DMS79 treated with DMSO at 0.1 percent for 48 hours (cell line): ENCODE results near the gene GPD2.

Experiments used
- DNase-seq: peaks from one replicate; lab custom pipeline; 2025; lab: John Stamatoyannopoulos, UW

The GPD2 gene

DNA sequence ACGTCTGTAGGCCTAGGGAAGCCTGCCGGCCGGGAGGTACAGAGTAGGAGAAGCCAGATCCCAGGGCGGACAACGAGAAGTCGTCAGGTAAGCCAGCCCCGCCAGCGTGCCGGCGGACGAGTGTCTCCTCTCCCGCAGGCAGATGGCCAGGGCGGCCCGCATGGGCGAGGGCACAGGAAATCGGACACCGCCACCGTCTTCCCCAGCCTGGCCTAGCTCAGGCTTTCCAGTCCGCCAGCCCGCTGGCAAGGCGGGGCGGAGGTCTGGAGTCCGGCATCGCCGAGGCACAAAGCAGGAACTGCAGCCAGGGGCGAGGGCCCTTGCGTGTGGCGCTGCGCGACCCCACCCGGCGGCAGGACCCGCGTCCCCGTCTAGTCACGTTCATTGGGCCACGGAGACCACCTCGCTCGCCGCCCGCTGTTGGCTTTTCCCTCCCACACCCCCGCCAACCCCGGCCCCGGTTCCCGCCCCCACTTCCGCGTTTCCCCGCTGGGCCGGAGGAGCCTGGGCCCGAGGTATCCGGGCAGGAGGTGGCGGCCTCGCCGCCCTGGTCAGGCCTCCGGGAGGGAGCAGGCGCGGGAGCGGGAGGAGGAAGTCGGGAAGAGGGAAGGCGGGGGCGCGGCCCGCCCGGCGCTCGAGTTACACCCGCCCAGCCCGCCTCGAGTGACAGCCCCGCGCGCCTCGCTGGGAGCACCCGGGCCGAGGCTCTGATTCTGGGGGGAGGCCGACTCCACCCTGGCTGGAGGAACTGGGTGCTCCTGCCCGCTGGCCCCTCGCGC, at the start of gene GPD2:
Gene GPD2, plus strand, starts transcription at position 662 of the 779 bp plus-strand sequence. CDS start 39,727 bp downstream, outside the sequence.
- peak; percentile 84 for DNase-seq

DNA sequence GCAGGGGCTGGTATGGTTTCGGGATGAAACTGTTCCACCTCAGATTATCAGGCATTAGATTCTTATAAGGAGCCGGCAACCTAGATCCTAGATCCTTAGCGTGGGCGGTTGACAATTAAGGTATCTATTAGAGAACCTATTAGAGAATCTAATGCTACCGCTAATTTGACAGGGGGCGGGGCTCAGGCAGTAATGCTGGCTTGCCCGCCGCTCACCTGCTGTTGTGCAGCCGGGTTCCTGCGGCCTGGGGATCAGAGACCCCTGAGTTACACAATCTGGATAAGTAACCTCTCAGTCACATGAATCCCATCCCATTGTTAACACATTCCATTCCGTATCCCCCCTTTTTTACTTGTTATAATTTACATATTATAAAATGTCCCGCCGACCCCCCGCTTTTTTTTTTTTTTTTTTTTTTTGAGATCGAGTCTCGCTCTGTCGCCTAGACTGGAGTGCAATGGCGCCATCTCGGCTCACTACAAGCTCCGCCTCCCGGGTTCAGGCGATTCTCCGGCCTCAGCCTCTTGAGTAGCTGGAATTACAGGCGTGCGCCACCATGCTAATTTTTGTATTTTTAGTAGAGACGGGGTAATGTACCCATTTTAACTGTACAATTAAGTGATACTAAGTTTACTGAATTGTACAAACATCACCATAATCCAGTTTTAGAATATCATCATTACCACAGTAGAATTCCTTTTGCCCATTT, 42.0 kb upstream of the GPD2 start:
- DNase-seq: no peak

- DNase-seq: no peak
Measured at GRCh38 chr2:156396126-156396525, 40.1 kb upstream of the GPD2 start.

GRCh38 chr2:156397229-156397628, 39.0 kb upstream of the GPD2 start:
- no peak for DNase-seq

GRCh38 chr2:156398176-156398575, 38.0 kb upstream of the GPD2 start:
- DNase-seq: no peak

GRCh38 chr2:156399224-156399949, 36.8 kb upstream of the GPD2 start:
- peak; percentile 73 for DNase-seq

- peak; percentile 90 for DNase-seq
Measured at GRCh38 chr2:156399950-156400705, 36.1 kb upstream of the GPD2 start.

GRCh38 chr2:156400706-156401678, 35.2 kb upstream of the GPD2 start:
- DNase-seq: peak; percentile 84

DNA sequence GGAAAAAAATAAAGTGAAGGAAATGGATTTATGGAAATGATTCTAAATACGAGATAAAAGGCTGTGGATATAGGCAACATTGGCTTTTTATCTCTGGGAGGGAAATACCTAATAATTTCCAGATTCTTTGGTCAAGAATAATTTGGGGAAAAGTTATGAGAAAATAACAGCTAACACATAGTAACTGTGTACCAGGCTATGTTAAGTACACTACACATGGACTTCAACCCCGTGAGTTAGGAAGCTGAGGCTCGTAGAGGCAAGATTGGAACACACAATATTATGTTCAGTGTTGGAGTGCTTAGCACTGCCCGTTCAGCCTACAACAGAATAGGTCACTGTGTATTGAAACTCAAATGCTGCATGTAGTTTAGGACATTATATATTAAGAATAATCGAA, 34.3 kb upstream of the GPD2 start:
- no peak for DNase-seq

- DNase-seq: no peak
Measured at GRCh38 chr2:156405586-156405985, 30.6 kb upstream of the GPD2 start.

DNA sequence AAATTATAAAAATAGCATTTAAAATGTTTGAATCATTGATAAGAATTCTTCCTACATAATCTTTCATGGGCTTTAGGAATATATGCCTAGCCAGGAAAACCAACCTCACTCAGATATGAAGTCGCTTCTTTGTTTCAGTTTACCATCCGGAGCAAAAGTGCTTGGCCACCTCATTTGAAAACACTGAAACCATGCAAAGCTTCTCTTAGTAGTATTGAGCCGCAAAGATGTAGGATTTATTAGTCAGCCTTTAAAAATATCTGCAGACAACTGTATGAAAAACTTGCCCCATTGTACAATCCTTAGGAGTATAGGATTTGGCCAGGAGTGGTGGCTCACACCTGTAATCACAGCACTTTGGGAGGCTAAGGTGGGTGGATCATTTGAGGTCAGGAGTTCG, 24.3 kb upstream of the GPD2 start:
- DNase-seq: no peak

DNA sequence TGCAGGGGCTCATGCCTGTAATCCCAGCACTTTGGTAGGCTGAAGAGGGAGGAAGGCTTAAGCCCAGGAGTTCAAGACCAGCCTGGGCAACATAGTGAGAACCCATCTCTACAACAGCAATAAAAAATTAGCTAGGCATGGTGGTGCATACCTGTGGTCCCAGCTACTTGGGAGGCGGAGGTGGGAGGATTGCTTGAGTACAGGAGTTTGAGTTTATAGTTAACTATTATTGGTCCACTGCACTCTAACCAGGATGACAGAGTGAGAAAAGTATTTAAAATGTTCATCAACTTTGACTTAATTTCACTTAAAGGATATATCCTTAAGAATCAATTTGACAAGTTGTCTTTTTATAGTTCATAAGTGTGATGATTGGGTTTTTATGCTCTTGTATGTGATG, 14.3 kb upstream of the GPD2 start:
- DNase-seq: no peak

GRCh38 chr2:156423674-156424282, 12.4 kb upstream of the GPD2 start:
- DNase-seq: no peak

GRCh38 chr2:156427074-156427473, 9.1 kb upstream of the GPD2 start:
- peak; percentile 35 for DNase-seq

DNA sequence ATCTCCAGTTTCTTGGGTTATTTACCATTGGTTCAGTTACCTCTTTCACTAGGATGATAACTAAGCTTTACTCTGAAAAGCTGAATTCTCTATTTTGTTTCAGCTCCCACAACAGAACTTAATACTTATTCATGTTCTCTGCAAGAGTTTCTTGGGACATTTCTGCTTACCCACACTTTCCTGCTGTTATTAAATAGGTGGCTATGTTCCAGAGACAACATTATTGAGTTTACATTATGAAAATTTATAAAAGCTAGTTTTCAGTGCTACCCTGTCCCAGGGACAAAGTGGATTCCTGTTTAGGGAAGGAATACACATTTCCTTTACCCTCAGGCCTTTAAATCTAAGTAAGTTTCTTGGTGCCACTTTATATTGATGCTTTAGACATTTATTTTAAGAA, 7.0 kb upstream of the GPD2 start:
- DNase-seq: no peak

- no peak for DNase-seq
Measured at GRCh38 chr2:156430236-156430979, 5.8 kb upstream of the GPD2 start.

- peak; percentile 14 for DNase-seq
Measured at GRCh38 chr2:156430980-156431358, 5.2 kb upstream of the GPD2 start.

DNA sequence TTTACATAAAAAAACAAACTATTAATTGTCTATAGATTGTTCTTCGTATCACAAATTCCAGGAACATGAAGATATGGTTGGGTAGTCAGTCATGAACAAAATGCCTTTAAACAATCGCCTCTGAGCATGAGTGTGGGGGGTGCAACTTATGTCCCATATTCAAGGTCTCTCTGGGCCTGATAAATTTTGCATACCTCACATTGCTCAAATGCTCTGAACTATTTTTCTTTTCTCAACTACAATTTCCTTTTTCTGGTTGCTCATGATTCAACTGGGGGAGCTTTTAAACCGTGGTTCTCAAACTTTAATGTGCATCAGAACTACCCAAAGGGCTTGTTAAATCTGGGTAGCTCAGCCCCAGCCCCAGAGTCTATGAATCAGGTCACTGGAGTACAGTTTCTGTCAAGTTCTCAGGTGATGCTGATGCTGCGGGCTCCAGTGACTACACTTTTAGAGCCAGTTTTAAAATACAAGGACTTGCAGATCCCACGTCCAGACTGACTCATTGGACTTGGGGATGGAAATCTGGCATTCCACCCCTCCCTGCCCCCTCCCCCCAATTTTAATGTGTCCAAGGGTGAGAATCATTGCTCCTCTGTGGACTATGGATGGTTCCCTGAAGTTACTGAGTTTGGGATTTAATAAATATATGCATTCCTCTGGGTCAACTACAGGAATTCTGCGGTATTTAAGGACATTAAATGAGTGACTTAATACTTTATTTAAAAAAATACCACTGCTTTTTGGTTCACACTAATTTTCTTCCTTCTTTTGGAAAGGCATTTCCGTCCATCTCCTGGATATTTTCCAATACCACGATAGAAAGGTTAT, 1.5 kb upstream of the GPD2 start:
- no peak for DNase-seq

- DNase-seq: peak; percentile 57
Measured at GRCh38 chr2:156435396-156435717, 822 bp upstream of the GPD2 start.
